ENCODE data around the gene LRBA. TPM values are rescaled to one million over a fixed set of nuclear protein-coding genes. Genes with fewer than 3 reads are reported as not detected.
A peak's percentile ranks its signal among the peaks of the same experiment; 100 is the strongest.
"Not testable (repeated sequence)": the region's sequence is repeated elsewhere in the genome, so short reads cannot be mapped to it uniquely, and the experiment has no call there.

LRBA gene
- total RNA-seq, 2 experiments from 2014 or later, result 53.7 to 54.6 TPM

GRCh38 chr4:151038452-151039157 lies 23.5 kb upstream of the LRBA start:
- intact Hi-C loops (cut with micrococcal nuclease), result no loop called here
- no peaks in the 10 kb centered on the region for H3K36me3 Mint-ChIP-seq (ENCODE audit: low read depth)
- H3K4me3 Mint-ChIP-seq, result no peak overlapping the region
- H3K4me1 Mint-ChIP-seq (ENCODE audit: low read depth), result peaks cover 8% of the 10 kb centered on the region
- no peaks in the 10 kb centered on the region for H3K9me3 Mint-ChIP-seq
- CTCF ChIA-PET, result interaction anchor here (0.9 kb wide), 1 partner anchor 108 kb away, joined by 3 read pairs; no protein-coding TSS in a partner anchor
- H3K27me3 Mint-ChIP-seq (ENCODE audit: low read depth), result no peaks in the 10 kb centered on the region
- no peak for DNase-seq
- H3K27ac Mint-ChIP-seq, result no peak overlapping the region

- Mint-ChIP-seq H3K27ac (no peak overlapping the region), H3K4me3 (no peak overlapping the region), H3K4me1 (ENCODE audit: low read depth) (peaks cover 22% of the 10 kb centered on the region), H3K9me3 (no peaks in the 10 kb centered on the region), H3K36me3 (ENCODE audit: low read depth) (no peaks in the 10 kb centered on the region), H3K27me3 (ENCODE audit: low read depth) (no peaks in the 10 kb centered on the region)
- CTCF ChIA-PET, result no interaction called here
- intact Hi-C loops (cut with micrococcal nuclease), result no loop called here
- DNase-seq, result no peak
These were observed 20.8 kb upstream of the LRBA start for GRCh38 chr4:151035911-151036310.

GRCh38 chr4:151035328-151035727 lies 20.2 kb upstream of the LRBA start:
- Mint-ChIP-seq H3K27ac (no peak overlapping the region), H3K36me3 (ENCODE audit: low read depth) (no peaks in the 10 kb centered on the region), H3K9me3 (peaks cover 2% of the 10 kb centered on the region), H3K4me1 (ENCODE audit: low read depth) (peaks cover 27% of the 10 kb centered on the region), H3K27me3 (ENCODE audit: low read depth) (no peaks in the 10 kb centered on the region), H3K4me3 (no peak overlapping the region)
- CTCF ChIA-PET, result interaction anchor here (0.6 kb wide), 1 partner anchor 340 kb away, joined by 6 read pairs; no protein-coding TSS in a partner anchor
- intact Hi-C loops (cut with micrococcal nuclease), result no loop called here
- no peak for DNase-seq

GRCh38 chr4:151034829-151035228 lies 19.7 kb upstream of the LRBA start:
- H3K27ac Mint-ChIP-seq, result no peak overlapping the region
- no peaks in the 10 kb centered on the region for H3K27me3 Mint-ChIP-seq (ENCODE audit: low read depth)
- no peak for DNase-seq
- CTCF ChIA-PET, result interaction anchor here (0.6 kb wide), 1 partner anchor 340 kb away, joined by 6 read pairs; no protein-coding TSS in a partner anchor
- peaks cover 32% of the 10 kb centered on the region for H3K4me1 Mint-ChIP-seq (ENCODE audit: low read depth)
- H3K9me3 Mint-ChIP-seq, result peaks cover 5% of the 10 kb centered on the region
- intact Hi-C loops (cut with micrococcal nuclease), result loop anchor here (5.0 kb wide), 2 partner anchors 733 to 1067 kb away; no protein-coding TSS in a partner anchor
- peaks cover 2% of the 10 kb centered on the region for H3K36me3 Mint-ChIP-seq (ENCODE audit: low read depth)
- H3K4me3 Mint-ChIP-seq, result no peak overlapping the region

DNA sequence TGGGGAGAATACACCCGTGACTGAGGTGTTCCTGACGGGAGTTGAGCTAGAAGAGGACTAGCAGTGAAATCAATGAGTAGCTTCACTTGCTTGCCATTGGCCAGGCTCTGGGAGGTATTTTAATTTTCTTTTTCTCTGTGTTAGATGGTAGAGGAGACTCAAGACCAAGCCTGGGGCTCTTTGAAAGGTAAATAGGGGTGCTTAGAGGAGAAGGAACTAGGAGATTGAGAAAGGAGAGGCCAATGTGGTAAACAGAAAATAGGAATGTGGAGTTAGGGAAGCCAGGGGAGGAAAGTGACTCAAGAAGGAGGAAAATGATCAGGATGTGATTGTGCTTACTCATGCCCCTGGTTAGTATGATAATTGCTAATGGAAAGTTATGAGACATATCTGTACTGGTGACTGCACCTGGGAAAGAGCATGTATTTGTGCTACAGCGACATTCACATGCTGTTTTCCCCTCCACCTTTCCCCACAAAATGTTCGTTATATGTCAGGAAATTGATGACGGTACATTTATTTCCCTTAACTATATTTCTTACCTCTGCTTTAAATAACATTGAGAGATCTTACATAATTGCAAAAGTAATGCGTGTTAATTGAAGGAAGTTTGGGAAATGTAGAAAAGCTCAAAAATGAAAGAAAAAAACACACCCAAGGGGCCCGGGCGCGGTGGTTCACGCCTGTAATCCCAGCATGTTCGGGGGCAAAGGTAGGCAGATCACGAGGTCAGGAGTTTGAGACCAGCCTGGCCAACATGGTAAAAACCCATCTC lies 16.9 kb upstream of the LRBA start:
- no peaks in the 10 kb centered on the region for H3K27me3 Mint-ChIP-seq (ENCODE audit: low read depth)
- H3K36me3 Mint-ChIP-seq (ENCODE audit: low read depth), result peaks cover 2% of the 10 kb centered on the region
- DNase-seq, result peak; percentile 44
- intact Hi-C loops (cut with micrococcal nuclease), result loop anchor here (1.0 to 5.0 kb wide), 6 partner anchors 61 to 1070 kb away; partner anchors contain the start of gene RPS3A
- H3K27ac Mint-ChIP-seq, result peak overlapping the region; percentile 85
- H3K4me3 Mint-ChIP-seq, result peak overlapping the region; percentile 35
- peaks cover 40% of the 10 kb centered on the region for H3K4me1 Mint-ChIP-seq (ENCODE audit: low read depth)
- peaks cover 5% of the 10 kb centered on the region for H3K9me3 Mint-ChIP-seq
- CTCF ChIA-PET, result interaction anchor here (0.6 to 1.3 kb wide), 3 partner anchors 9 to 595 kb away, joined by 3 read pairs; no protein-coding TSS in a partner anchor

DNA sequence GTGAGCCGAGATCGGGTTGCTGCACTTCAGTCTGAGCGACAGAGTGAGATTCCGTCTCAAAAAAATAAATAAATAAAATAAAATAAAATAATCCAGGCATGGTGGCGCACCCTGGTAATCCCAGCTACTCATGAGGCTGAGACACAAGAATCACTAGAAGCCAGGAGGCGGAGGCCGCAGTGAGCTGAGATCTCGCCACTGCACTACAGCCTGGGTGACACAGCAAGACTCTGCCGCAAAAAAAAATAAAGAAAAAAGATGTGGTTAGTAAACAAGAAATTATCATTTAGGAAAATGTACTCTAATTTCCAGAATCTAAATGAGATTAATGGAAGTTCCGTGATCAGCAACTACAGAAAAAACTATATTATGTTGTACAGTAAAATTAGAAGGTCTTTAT lies 14.5 kb upstream of the LRBA start:
- intact Hi-C loops (cut with micrococcal nuclease), result no loop called here
- no peaks in the 10 kb centered on the region for H3K27me3 Mint-ChIP-seq (ENCODE audit: low read depth)
- DNase-seq, result peak; percentile 22
- CTCF ChIA-PET, result interaction anchor here (0.7 to 1.7 kb wide), 5 partner anchors 11 to 72 kb away, joined by 3 to 8 read pairs (median 4); partner anchors contain the start of gene LRBA
- H3K4me3 Mint-ChIP-seq, result no peak overlapping the region
- H3K36me3 Mint-ChIP-seq (ENCODE audit: low read depth), result peaks cover 2% of the 10 kb centered on the region
- H3K9me3 Mint-ChIP-seq, result peaks cover 5% of the 10 kb centered on the region
- no peak overlapping the region for H3K27ac Mint-ChIP-seq
- peaks cover 34% of the 10 kb centered on the region for H3K4me1 Mint-ChIP-seq (ENCODE audit: low read depth)

DNA sequence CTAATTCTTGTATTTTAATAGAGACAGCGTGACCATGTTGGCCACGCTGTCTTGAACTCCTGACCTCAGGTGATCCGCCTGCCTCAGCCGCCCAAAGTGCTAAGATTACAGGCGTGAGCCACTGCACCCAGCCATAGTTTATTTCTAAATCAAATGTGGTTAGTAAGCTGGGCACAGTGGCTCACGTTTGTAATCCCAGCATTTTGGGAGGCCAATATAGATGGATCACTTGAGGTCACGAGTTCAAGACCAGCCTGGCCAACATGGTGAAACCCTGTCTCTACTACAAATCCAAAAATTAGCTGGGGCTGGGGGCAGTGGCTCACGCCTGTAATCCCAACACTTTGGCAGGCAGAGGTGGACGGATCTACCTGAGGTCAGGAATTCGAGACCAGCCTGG lies 13.9 kb upstream of the LRBA start:
- H3K4me3 Mint-ChIP-seq; H3K36me3 Mint-ChIP-seq (ENCODE audit: low read depth); DNase-seq; intact Hi-C loops (cut with micrococcal nuclease); H3K27ac Mint-ChIP-seq; H3K27me3 Mint-ChIP-seq (ENCODE audit: low read depth); H3K9me3 Mint-ChIP-seq: not testable (repeated sequence)
- peaks cover 33% of the 10 kb centered on the region for H3K4me1 Mint-ChIP-seq (ENCODE audit: low read depth)
- CTCF ChIA-PET, result interaction anchor here (0.7 to 1.7 kb wide), 4 partner anchors 11 to 71 kb away, joined by 3 to 8 read pairs (median 4); partner anchors contain the start of gene LRBA

GRCh38 chr4:151025759-151026158 lies 10.7 kb upstream of the LRBA start:
- CTCF ChIA-PET, result no interaction called here
- intact Hi-C loops (cut with micrococcal nuclease), result no loop called here
- peaks cover 2% of the 10 kb centered on the region for H3K36me3 Mint-ChIP-seq (ENCODE audit: low read depth)
- H3K4me1 Mint-ChIP-seq (ENCODE audit: low read depth), result peaks cover 21% of the 10 kb centered on the region
- no peaks in the 10 kb centered on the region for H3K27me3 Mint-ChIP-seq (ENCODE audit: low read depth)
- DNase-seq, result no peak
- H3K27ac Mint-ChIP-seq, result no peak overlapping the region
- no peak overlapping the region for H3K4me3 Mint-ChIP-seq
- H3K9me3 Mint-ChIP-seq, result peaks cover 4% of the 10 kb centered on the region

DNA sequence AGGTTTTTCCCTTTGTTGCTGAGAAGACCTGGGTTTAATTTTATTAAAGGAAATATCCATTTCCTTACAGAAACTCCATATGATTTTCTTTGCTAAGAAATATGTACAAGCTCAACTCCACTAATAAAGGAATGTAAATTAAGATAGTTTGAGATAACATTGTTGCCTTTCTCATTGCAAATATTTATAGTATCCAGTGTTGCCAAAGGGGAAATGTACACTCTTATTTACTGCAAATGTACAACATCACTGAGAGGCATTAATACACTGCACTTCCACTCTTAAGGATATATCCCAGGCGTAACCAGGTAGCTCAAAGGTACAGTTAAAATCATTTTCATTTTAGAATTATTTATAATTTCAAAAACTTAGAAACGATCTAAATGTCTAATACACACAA lies 7.5 kb upstream of the LRBA start:
- no peak overlapping the region for H3K27ac Mint-ChIP-seq
- no peaks in the 10 kb centered on the region for H3K9me3 Mint-ChIP-seq
- H3K4me3 Mint-ChIP-seq, result no peak overlapping the region
- DNase-seq, result no peak
- H3K4me1 Mint-ChIP-seq (ENCODE audit: low read depth), result peaks cover 10% of the 10 kb centered on the region
- H3K27me3 Mint-ChIP-seq (ENCODE audit: low read depth), result no peaks in the 10 kb centered on the region
- H3K36me3 Mint-ChIP-seq (ENCODE audit: low read depth), result no peaks in the 10 kb centered on the region
- CTCF ChIA-PET, result interaction anchor here (0.6 kb wide), 1 partner anchor 10 kb away, joined by 3 read pairs; no protein-coding TSS in a partner anchor
- intact Hi-C loops (cut with micrococcal nuclease), result no loop called here

DNA sequence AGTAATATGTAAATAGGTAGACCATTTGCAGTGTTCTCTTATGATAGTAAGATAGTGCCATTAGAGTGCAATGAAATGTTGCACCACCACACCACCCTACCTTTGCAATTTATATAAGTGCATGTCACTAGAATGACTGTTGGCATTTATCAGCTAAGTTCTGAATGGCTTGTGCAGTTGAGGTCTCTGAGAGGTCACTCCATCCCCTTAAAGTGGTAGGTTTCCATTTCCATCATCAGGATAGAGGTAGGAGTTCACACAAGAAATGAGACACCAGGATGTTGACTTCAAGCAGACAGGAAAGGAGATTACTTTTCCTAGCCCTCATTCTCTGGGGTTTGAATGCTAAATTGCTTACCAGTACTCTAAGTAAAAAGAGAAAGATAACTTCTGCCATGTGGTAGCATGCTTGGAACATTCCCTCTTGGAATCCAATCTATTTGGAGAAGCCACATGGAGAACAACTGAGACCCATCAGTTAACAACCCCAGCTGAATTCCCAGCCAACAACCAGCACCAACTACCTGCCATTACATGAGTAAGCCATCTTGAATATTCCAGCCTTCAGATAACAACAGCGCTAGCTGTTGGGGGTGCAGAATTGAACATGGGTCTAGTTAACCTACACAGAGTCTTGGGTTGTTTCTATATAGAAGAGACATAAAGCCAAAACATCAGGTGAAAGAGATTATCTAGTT lies 6.7 kb upstream of the LRBA start:
- CTCF ChIA-PET, result no interaction called here
- intact Hi-C loops (cut with micrococcal nuclease), result no loop called here

DNA sequence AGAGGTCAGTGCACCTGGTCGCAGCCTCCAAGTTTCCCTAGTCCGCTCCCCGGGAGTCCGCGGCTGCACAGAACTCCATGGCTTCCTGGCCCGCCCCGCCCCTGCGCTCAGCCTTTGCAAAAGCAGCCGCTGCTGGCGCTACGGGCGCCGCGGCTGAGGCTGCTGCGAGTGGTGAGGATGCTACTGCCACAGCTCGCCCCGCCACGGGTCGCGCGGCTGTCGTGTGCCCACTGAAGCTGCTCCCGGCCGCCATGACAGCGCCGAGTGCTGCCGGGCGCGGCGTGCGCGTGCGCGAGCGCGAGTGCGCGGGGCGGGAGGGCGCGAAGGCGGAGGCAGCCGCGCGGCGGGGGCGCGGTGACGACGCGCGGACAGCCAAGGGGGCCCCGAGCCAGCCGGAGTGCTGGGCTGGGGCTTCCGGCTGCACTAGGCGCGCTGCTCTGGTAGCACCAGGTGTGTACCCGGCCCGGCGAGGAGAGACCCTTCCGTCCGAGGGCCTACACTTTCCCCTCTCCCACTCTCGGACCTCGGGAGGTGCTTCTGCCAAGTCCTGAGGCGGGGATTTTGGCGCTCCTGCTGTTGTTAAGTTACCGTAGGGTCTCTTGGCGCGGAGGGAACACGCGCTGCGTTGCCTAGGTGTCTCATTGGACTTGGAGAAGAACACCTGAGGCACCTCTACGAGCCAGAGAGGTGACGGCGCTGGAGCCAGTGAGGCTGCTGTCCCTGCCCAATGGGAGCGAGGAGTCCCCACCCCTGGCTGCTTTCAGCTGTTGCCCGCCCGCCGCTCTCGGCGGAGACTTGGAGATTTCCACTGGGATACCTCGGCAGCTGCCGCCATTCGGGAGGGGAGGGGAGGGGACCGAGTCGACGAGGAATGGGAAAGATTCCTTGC lies 619 bp upstream of the LRBA start:
- peak overlapping the region; percentile 99 for H3K27ac Mint-ChIP-seq
- H3K27me3 Mint-ChIP-seq (ENCODE audit: low read depth), result no peaks in the 10 kb centered on the region
- H3K9me3 Mint-ChIP-seq, result no peaks in the 10 kb centered on the region
- peak overlapping the region; percentile 100 for H3K4me3 Mint-ChIP-seq
- CTCF ChIA-PET, result interaction anchor here (1.6 kb wide), 1 partner anchor 13 kb away, joined by 8 read pairs; no protein-coding TSS in a partner anchor
- peaks cover 23% of the 10 kb centered on the region for H3K4me1 Mint-ChIP-seq (ENCODE audit: low read depth)
- intact Hi-C loops (cut with micrococcal nuclease), result loop anchor here (1.0 to 5.0 kb wide), 5 partner anchors 15 to 746 kb away; partner anchors contain the start of genes FHIP1A, GATB and RPS3A
- peak; percentile 71 for DNase-seq
- H3K36me3 Mint-ChIP-seq (ENCODE audit: low read depth), result peaks cover 17% of the 10 kb centered on the region

More for the DNA sequence above, 6.7 kb upstream of the LRBA start:
- no peak for DNase-seq
- Mint-ChIP-seq H3K36me3 (ENCODE audit: low read depth) (no peaks in the 10 kb centered on the region), H3K4me1 (ENCODE audit: low read depth) (peaks cover 10% of the 10 kb centered on the region), H3K27ac (no peak overlapping the region), H3K9me3 (no peaks in the 10 kb centered on the region), H3K4me3 (no peak overlapping the region), H3K27me3 (ENCODE audit: low read depth) (no peaks in the 10 kb centered on the region)

Measured in activated naive CD4-positive, alpha-beta T cell treated with anti-CD3 and anti-CD28 coated beads for 36 hours (primary cell).